Choroid plexus epithelial cell (primary cell): Measurements from ENCODE around the gene PSMB10.

Source experiments
- DNase-seq: peaks from one replicate; pipeline ENCODE4 v3.0.0-alpha.2; 2010; ENCODE audit warnings: low read depth
- H3K4me3 ChIP-seq: 2 replicates; pipeline ENCODE4 v1.5.1; 2011; ENCODE audit warnings: low read depth, mild to moderate bottlenecking, control low read depth, low read length, moderate library complexity
- CTCF ChIP-seq: conservative IDR thresholded peaks from 2 replicates; pipeline ENCODE4 v1.5.1; 2011; ENCODE audit warnings: low read depth, mild to moderate bottlenecking, control low read depth, inconsistent platforms, low read length, moderate library complexity

Gene PSMB10

GRCh38 chr16:67928561-67929364 lies 7.9 kb downstream of the PSMB10 start:
- peak; percentile 74 for DNase-seq
- TF ChIP-seq CTCF: peak; percentile 92
- H3K4me3 ChIP-seq: no peak overlapping the region

GRCh38 chr16:67928147-67928546 lies 8.5 kb downstream of the PSMB10 start:
- DNase-seq: no peak
- no peak for TF ChIP-seq CTCF
- no peak overlapping the region for H3K4me3 ChIP-seq

GRCh38 chr16:67927131-67927941 lies 9.3 kb downstream of the PSMB10 start:
- DNase-seq: no peak
- TF ChIP-seq CTCF: no peak
- no peak overlapping the region for H3K4me3 ChIP-seq

- DNase-seq: peak; percentile 65
Observed at GRCh38 chr16:67926181-67926750, 10.4 kb downstream of the PSMB10 start.

GRCh38 chr16:67924140-67924906 lies 12.3 kb downstream of the PSMB10 start:
- TF ChIP-seq CTCF: no peak
- no peak for DNase-seq
- H3K4me3 ChIP-seq: no peak overlapping the region

More at GRCh38 chr16:67926181-67926750, 10.4 kb downstream of the PSMB10 start:
- no peak overlapping the region for H3K4me3 ChIP-seq
- peak; percentile 24 for TF ChIP-seq CTCF

- peak; percentile 38 for DNase-seq
- H3K4me3 ChIP-seq: no peak overlapping the region
- no peak for TF ChIP-seq CTCF
Observed at GRCh38 chr16:67923414-67924116, 13.1 kb downstream of the PSMB10 start.
